Neural progenitor cell (in vitro differentiated cells): ENCODE data around the gene TTLL3.

ENCODE experiments used
- CTCF ChIP-seq: fragments of 200-600 bp; sonication (generic); IDR thresholded peaks from 2 replicates; pipeline ENCODE4 v1.5.1; 2017; ENCODE audit warnings: antibody characterized with exemption, mild to moderate bottlenecking
- EZH2 ChIP-seq: fragments of 200-600 bp; sonication (generic); IDR thresholded peaks from 2 replicates; pipeline ENCODE4 v1.6.1; 2017; ENCODE audit warnings: antibody characterized with exemption, mild to moderate bottlenecking, moderate library complexity

GRCh38 chr3:9761919-9762318 lies 48.1 kb upstream of the TTLL3 start:
- TF ChIP-seq CTCF (no peak), EZH2 (no peak)
